Stimulated activated CD4-positive, alpha-beta T cell treated with anti-CD3 and anti-CD28 coated beads, Interleukin-1b, Interleukin-23, amount 100 ng/mL, for 48 hours (primary cell): ENCODE measurements around the gene ZBTB8OS.
"Not testable (repeated sequence)": the region's sequence is repeated elsewhere in the genome, so short reads cannot be mapped to it uniquely, and the experiment has no call there.

Source experiments
- DNase-seq: peaks from one replicate; pipeline ENCODE4 v3.0.0-alpha.2; 2020

ZBTB8OS gene

GRCh38 chr1:32647308-32648134 lies 2.8 kb downstream of the ZBTB8OS start:
- DNase-seq: peak; percentile 9

- no peak for DNase-seq
Measured at GRCh38 chr1:32644426-32644825, 5.9 kb downstream of the ZBTB8OS start.

GRCh38 chr1:32642292-32642827 lies 8.0 kb downstream of the ZBTB8OS start:
- DNase-seq: not testable (repeated sequence)

- no peak for DNase-seq
Measured at GRCh38 chr1:32639489-32640075, 10.8 kb downstream of the ZBTB8OS start.

- DNase-seq: no peak
Measured at GRCh38 chr1:32636914-32637645, 13.3 kb downstream of the ZBTB8OS start.

- no peak for DNase-seq
Measured at GRCh38 chr1:32635508-32636277, 14.7 kb downstream of the ZBTB8OS start.

- DNase-seq: no peak
Measured at GRCh38 chr1:32632829-32633228, 17.5 kb downstream of the ZBTB8OS start.

GRCh38 chr1:32630173-32630572 lies 20.2 kb downstream of the ZBTB8OS start:
- DNase-seq: not testable (repeated sequence)

GRCh38 chr1:32627596-32628162 lies 22.7 kb downstream of the ZBTB8OS start:
- no peak for DNase-seq

GRCh38 chr1:32626176-32626575 lies 24.2 kb downstream of the ZBTB8OS start:
- no peak for DNase-seq

- DNase-seq: peak; percentile 53
Measured at GRCh38 chr1:32623775-32624174, 26.6 kb downstream of the ZBTB8OS start.

GRCh38 chr1:32622806-32623681 lies 27.3 kb downstream of the ZBTB8OS start:
- DNase-seq: no peak

GRCh38 chr1:32622205-32622604 lies 28.1 kb downstream of the ZBTB8OS start:
- DNase-seq: no peak

GRCh38 chr1:32619701-32620485 lies 30.5 kb downstream of the ZBTB8OS start:
- no peak for DNase-seq

GRCh38 chr1:32618673-32619221 lies 31.6 kb downstream of the ZBTB8OS start:
- DNase-seq: no peak

GRCh38 chr1:32613472-32613871 lies 36.9 kb downstream of the ZBTB8OS start:
- no peak for DNase-seq

- DNase-seq: peak; percentile 56
Measured at GRCh38 chr1:32612189-32612881, 38.0 kb downstream of the ZBTB8OS start.

- no peak for DNase-seq
Measured at GRCh38 chr1:32611859-32612188, 38.5 kb downstream of the ZBTB8OS start.

- no peak for DNase-seq
Measured at GRCh38 chr1:32609180-32609579, 41.2 kb downstream of the ZBTB8OS start.
